Measurements from ENCODE around the gene NCKAP5L.
A peak's percentile ranks its signal among the peaks of the same experiment; 100 is the strongest.

GRCh38 chr12:49763006-49763591, 65.1 kb downstream of the NCKAP5L start:
- TF ChIP-seq CTCF (IDR thresholded peaks at IDR 0.05; ENCODE audit: extremely low read depth in 1 of 2, insufficient read depth in 1 of 2, low read depth in 1 of 2, low read length in 2 of 2): peak; percentile 86 to 92
- TF ChIP-seq POLR2A (IDR thresholded peaks at IDR 0.05; ENCODE audit: low read depth, low read length): no peak
